Activated CD4-positive, alpha-beta T cell treated with anti-CD3 and anti-CD28 coated beads, Interleukin-2, Interleukin-4, amounts not matched to agents 100 ng/mL and 50 ng/mL, durations not matched to agents 16 hours and 8 hours (primary cell): Measurements from ENCODE around the gene IYD.
"Not testable (repeated sequence)": the region's sequence is repeated elsewhere in the genome, so short reads cannot be mapped to it uniquely, and the experiment has no call there.

Source experiments
- DNase-seq: peaks from one replicate; pipeline ENCODE4 v3.0.0-alpha.2; 2020; ENCODE audit warnings: low spot score

Gene IYD

DNA sequence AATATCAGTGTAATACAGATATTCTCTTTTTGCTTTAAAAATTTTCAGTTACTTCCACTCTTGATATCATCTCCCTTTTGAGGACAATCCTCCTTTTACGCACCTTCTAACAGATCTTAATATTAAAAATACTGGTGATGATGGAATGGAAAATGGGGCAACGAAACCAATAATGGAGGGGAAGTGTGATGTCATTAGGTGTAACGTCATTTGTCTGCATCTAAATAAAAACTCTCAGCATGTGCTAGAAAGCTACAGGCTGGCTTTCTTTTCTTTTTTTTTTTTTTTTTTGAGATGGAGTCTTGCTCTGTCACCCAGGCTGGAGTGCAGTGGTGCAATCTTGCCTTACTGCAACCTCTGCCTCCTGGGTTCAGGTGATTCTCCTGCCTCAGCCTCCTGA, 66.5 kb downstream of the IYD start:
- DNase-seq, result no peak

DNA sequence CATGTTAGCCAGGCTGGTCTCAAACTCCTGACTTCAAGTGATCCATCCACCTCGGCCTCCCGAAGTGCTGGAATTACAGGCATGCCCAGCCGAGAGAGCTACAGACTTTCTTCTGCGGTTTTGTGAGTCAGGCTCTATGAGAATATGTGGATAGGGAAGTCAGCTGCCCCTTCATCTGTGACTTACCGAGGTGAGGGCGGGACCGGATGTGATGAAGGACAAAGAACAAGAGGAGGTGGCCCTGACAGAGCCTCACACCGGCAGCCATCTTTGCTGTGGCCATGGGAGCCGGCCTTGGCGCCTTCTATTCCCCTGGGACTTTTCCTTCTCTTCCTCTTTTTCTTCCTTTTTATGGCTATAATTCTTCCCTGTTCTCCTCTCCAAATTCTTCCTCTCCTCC, 67.0 kb downstream of the IYD start:
- DNase-seq, result no peak

- no peak for DNase-seq
These were observed 70.6 kb downstream of the IYD start for GRCh38 chr6:150439373-150439772.

DNA sequence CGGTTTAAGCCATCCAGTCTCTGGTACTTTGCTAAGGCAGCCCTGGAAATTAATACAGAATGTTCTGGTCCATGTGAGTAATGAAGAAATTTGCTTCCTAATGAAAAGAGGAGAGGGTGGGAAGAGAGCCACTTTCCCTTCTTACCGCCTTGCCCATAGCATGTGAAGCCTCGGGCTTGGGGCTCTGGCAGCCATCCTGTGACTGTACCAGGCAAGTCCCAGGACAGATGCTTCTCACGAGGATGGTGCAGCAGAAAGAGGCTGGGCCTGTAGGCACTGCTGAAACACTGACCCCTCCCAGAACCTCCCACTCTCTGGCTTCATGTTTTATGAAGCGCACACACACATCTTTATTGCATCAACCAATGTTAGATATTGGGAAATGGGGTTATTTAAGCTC, 74.8 kb downstream of the IYD start:
- DNase-seq, result no peak

DNA sequence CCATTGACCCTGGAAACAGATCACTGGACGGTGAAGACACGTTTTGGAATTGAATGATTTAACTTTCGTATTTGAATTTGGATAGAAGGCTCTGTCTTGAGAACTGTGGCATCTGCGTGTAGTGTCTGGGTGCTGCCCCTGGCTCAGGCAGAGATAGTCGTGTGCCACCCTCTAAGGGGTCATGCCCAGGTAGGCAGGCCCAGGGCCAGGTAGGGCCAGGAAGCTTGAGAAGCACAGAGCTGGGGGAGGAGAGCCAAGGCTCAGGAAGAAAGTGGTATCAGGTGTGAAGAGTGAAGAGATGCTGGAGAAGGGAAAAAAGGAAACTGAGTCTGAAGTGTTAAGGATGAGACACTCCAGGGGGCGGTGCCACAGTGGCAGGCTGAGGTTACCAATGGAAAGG, 75.5 kb downstream of the IYD start:
- no peak for DNase-seq

DNA sequence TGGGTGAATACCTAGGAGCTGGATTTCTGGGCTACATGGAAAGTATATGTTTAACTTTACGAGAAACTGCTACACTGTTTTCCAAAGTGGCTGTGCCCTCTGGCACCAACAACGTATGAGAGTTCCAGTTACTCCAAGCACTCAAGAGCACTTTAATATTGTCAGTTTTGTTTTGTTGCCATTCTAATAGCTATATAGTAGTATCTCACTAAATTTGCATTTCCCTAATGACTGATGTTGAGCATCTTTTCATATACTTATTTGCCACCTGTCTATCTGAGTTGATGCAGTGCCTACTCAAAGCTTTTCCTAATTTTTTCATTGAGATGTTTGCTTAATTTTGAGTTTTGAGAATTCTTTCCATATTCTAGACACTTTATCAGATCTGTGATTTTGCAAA, 76.7 kb downstream of the IYD start:
- no peak for DNase-seq

GRCh38 chr6:150448221-150448620, 79.4 kb downstream of the IYD start:
- DNase-seq, result no peak

GRCh38 chr6:150449055-150449454, 80.2 kb downstream of the IYD start:
- not testable (repeated sequence) for DNase-seq

DNA sequence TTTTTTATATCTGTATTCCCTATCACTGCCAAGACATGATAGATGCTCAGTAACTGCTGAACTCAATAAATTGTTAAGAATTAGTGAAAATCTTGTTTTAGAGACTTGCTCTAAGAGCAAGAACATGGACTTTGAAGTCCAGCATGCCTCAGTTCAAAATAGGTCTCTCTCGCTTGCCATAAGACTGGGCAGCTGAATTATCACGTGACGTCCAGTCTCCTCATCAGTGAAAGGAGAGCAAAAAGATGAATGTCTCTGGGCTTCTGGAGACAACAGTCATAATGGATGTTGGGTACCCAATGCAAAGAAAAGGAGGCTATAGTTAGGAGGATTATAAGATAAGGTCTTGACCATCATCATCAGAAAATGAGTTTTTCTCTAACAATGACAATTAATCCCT, 82.1 kb downstream of the IYD start:
- DNase-seq, result no peak

DNA sequence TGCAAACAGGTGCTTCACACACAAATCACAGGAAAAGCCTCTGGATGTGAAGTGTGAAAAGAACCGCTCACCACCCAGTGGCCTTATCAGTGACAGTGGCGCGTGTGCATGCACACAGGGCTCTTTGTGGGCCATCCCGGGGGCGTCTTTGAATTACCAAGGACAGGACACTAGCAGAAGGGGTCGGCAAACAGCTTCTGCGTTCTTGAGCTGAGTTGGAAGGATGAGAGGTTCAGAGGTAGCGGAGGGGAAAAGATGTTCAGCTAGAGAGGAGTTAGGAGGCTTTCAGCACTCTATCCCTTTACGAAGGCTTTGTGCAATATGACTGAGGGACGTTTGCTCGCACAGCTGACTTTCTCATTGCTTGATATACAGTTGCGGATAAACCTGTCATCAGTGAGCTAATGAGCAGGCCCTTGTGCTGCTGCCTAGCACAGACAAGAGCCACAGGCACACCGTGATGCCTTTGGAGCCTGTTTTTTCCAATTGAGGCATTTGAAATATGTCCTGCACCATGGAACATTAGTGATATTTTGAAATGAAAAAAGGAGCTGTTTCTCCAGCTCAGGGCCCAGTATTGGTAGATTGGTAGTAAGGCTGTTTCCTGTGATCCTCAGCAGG, 83.1 kb downstream of the IYD start:
- DNase-seq, result no peak

GRCh38 chr6:150452428-150453243, 83.8 kb downstream of the IYD start:
- DNase-seq, result no peak

DNA sequence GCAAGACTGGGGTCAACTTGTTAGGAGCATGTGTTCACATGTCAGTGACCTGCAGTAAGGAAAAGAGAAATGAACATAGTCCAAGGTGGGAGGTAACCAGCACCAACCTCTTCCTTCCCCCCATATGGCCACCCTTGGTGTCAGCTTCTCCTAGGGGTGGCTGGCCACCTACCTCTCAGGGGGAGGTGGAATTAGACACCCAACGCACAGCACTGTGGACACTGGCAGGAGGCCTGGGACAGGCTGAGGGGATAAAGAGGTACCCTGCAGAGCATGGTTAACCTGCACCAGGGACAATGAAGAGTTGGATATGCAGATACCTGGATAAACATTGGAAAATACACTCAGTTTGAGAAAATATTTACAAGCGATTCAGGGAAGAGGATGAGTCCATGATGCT, 84.5 kb downstream of the IYD start:
- DNase-seq, result no peak
